HG02852 (cell line): Measurements from ENCODE around the gene TPRN.

Source experiments
- ATAC-seq: cut with Tn5 transposase; IDR thresholded peaks from one replicate; pipeline ENCODE4 v1.9.1; 2021; ENCODE audit warnings: mild to moderate bottlenecking, moderate library complexity; ENCODE audit not compliant: unreplicated experiment

The TPRN gene

GRCh38 chr9:137236936-137237421 is 36.4 kb upstream of the TPRN start:
- ATAC-seq: no peak

- no peak for ATAC-seq
Observed at GRCh38 chr9:137236238-137236935, 35.8 kb upstream of the TPRN start.

DNA sequence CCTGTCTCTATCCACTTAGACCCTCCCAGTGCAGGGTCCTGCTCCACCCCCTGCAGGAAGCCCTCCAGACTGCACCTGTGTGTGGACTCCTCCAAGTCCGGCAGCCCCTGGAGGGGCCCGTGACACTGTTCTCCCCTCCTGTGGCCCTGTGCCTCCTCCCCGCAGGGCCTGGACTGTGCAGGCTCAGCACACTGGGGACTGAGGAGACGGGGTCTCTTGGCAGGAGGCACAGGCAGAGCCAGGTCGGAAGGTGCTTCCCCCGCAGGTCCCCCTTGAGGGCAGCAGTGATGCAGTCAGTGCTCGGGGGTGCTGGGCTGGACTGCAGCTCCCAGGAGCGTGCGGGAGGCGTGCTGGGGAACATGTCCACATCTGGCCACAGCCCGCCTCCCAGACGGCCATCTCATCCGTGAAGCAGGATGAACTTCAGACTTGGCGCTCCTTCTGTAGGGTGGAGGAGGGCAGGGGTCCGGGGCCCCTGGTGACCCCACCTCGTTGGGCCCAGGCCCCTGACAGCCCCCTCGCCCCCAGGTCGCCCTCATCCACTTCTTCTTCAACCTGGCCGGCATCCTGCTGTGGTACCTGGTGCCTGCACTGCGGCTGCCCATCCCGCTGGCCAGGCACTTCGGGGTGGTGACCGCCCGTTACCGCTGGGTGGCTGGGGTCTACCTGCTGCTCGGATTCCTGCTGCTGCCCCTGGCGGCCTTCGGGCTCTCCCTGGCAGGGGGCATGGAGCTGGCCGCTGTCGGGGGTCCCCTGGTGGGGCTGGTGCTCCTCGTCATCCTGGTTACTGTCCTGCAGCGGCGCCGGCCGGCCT is 35.1 kb upstream of the TPRN start:
- no peak for ATAC-seq

- ATAC-seq: no peak
Observed at GRCh38 chr9:137234758-137235423, 34.4 kb upstream of the TPRN start.

DNA sequence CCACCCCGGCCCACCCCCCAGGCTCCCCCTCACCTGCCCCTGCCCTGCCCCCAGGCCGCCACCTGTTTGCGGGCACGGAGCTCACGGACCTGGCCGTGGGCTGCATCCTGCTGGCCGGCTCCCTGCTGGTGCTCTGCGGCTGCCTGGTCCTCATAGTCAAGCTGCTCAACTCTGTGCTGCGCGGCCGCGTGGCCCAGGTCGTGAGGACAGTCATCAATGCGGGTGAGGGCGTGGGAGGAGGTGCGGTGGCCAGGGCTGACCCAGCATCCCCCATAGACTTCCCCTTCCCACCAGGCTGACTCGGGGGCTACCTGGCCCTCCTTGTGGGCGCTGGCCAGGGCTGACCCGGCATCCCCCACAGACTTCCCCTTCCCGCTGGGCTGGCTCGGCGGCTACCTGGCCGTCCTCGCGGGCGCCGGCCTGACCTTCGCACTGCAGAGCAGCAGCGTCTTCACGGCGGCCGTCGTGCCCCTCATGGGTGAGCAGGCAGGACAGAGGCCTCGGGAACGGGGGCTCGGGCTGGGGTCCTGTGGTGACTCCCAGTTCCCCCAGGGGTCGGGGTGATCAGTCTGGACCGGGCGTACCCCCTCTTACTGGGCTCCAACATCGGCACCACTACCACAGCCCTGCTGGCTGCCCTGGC is 33.6 kb upstream of the TPRN start:
- ATAC-seq: no peak

DNA sequence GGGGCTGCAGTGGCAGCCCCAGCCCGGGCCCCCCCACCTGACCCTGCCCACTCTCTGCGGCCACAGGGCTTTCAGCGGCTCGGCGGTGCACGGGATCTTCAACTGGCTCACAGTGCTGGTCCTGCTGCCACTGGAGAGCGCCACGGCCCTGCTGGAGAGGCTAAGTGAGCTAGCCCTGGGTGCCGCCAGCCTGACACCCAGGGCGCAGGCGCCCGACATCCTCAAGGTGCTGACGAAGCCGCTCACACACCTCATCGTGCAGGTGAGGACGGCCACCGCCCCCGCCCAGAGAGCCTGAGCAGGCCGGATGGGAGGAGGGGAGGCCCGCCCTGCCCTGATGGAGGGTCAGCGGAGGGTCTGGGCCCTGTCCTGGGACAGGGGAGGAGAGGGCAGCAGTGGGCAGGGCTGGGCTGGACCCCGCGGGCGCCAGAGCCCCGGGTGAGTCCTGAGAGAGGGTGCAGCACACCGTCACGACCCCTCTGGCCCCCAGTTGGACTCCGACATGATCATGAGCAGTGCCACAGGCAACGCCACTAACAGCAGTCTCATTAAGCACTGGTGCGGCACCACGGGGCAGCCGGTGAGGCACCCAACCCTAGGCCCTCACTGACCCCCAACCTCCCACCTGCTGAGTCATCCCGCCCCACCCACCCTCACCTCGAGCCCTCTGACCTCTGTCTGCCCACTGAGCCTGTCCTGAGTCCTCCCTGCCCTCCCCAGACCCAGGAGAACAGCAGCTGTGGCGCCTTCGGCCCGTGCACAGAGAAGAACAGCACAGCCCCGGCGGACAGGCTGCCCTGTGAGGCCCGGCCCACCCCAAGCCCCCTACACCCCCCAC is 32.8 kb upstream of the TPRN start:
- ATAC-seq: no peak

GRCh38 chr9:137232510-137232909 is 32.0 kb upstream of the TPRN start:
- no peak for ATAC-seq

- ATAC-seq: no peak
Observed at GRCh38 chr9:137232101-137232500, 31.6 kb upstream of the TPRN start.

- no peak for ATAC-seq
Observed at GRCh38 chr9:137231372-137232039, 31.0 kb upstream of the TPRN start.

DNA sequence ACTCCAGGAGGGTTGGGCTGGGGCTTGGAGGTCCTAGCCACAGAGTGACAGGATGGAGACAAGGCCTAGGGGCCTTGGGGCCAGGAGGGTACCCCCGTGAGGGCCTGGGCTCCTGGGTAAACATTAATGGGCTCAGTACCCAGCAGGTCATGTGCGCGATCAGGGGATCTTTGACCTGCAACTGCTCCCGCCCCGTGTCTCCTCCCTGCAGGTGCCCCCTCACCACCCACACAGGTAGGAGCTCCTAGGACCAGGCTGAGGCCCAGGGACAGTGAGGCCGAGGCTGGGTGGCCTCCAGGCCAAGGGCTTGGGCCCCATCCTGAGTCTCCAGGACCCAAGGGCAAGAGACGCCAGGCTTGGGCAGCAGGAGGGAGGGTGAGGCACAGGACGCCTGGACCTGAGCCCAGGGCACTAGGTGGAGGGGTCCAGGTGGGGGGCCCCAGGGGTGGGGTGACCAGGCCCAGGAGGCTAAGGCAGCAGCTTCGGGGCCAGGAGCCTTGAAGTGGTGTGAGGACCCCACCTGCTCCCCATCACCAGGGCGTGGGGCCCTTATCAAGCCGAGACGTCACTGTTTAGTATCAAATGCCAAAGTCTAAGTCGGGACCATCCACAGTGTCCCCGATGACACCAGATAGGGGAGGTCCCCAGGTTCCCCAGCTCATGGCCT is 30.3 kb upstream of the TPRN start, which contains the start of gene SLC34A3:
Gene SLC34A3, plus strand, starts transcription at position 197 of the 667 bp plus-strand sequence. CDS start 802 bp downstream, outside the sequence.
- ATAC-seq: no peak

DNA sequence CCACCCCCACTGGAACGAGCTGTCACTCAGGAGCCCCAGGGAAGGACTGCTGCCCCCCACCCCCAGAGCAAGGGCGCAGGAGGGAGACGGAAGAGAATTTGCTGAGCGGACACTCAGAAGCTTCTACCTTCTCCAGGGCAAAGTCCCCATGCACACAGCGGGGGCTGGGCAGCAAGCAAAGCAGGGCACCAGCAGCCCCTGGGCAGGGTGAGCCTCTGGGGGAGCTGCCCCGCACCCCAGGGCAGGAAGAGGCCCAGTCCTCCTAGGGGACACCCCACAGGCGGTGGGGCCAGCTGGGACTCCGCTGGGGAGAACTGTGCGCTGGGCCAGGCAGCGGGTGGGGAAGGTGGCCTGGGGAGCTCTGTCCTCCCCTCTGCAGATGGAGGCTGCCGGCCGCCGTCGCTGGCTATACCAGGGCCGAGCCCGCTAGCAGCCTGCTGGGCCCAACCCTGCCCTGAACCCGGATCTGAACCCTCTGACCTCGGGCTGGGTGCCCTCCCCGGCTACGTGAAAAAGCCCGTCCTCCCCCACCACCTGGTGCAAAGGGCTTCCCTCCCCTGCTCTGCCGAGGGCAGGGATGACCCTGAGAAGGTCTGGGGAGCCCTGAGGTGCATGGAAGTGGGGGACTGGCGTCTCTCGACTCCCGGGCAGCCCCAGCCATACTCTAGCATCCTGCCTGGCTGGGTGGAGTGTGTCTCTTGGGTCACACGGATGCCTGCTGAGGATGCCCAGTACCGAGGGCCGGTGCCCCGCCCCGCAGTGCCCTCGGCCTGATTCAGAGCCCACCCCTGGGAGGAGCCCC is 29.6 kb upstream of the TPRN start:
- no peak for ATAC-seq

GRCh38 chr9:137228968-137229896 is 28.7 kb upstream of the TPRN start:
- ATAC-seq: no peak

GRCh38 chr9:137228506-137228967 is 28.0 kb upstream of the TPRN start:
- ATAC-seq: no peak

DNA sequence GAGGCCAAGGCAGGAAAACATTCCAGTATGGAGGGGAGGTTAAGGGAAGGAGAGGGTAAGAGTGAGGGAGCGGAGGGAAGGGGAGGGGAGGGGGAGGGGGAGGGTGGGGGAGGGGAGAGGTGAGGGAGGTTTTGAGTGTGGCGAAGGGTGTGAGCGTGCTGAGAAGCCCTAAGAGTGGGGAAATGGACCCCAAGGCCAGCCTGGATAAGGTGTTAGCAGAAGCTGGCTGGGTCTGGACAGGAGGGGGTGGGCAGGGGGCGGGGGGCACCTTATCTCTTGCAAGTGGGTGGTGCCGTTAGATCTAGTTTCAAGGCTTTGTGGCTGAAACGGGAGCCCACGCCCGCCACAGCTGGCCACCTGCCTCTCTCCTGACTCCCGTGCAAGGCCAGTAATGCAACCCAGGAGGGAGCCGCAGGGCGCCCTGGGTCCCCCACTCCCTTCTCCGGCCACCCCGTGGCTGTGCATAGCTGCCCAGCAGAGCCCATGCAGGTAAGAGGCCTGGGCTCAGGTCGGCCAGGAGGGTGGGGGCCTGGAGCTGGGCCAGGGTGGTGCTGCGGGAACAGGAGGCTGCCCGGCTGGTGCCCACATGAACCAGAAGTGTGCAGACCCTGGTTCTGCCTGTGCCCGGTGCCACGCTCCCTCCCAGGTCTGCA is 27.4 kb upstream of the TPRN start:
- ATAC-seq: no peak

DNA sequence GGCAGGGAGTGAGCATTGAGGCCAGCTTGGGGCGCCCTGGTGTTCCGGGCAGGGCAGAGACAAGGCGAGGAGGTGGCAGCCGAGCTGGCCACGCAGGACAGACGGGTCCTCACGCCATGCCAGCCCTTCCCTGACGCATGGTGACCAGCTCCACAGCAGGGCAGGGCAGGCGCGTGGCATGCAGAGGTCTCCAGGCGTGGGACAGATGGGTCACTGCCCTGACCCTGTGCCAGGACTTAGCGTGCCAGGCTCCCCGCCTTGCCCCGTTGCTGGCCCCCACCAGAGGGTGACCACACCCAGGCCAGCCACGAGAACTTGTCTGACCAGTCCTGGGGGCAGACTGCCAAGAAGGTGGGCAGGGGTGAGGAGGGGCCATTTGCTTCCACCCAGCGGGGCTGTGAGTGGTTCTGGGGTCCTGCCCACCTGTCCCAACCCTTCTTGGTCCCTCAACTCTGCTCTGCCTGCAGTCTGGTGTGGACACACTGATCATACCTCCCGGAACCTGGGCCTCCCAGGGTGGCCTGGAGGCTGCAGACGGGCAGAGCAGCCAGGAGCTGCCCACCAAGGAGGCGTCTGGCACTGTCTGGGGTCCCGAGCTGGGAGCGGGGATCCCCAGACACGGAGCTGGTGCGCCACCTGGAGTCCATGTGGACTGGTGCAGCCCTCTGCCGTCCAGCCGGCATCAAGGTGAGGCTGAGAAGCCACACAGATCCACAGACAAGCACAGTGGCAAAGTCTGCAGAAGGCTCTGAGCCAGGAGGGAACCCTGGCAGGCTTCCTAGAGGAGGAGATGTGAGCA is 26.7 kb upstream of the TPRN start, which contains the start of gene RNF224:
Gene RNF224, plus strand, starts transcription at position 449 of the 799 bp plus-strand sequence. CDS start 834 bp downstream, outside the sequence.
- no peak for ATAC-seq
